Measurements from ENCODE around the gene ALDH18A1. TPM values are rescaled to one million over a fixed set of nuclear protein-coding genes. Genes with fewer than 3 reads are reported as not detected.

ALDH18A1 gene
- total RNA-seq, 4 donors from 2014 or later = 4.7 to 112 (median 21.7) TPM

- TF ChIP-seq POLR2A (IDR thresholded peaks at IDR 0.05) (no peak), CTCF (IDR thresholded peaks at IDR 0.05) (no peak)
- no peak overlapping the region for H3K4me3 ChIP-seq
- intact Hi-C loops (cut with DNase I; ENCODE audit: low total_unique reads) = no loop called here
- H3K9me3 ChIP-seq = no peaks in the 10 kb centered on the region
- H3K4me1 ChIP-seq = no peaks in the 10 kb centered on the region
- DNase-seq = no peak
- H3K36me3 ChIP-seq = no peaks in the 10 kb centered on the region
- no peak overlapping the region for H3K27ac ChIP-seq
- H3K27me3 ChIP-seq = no peaks in the 10 kb centered on the region
These were observed 68.5 kb downstream of the ALDH18A1 start for GRCh38 chr10:95588025-95588424.

- TF ChIP-seq POLR2A (IDR thresholded peaks at IDR 0.05) (no peak), CTCF (IDR thresholded peaks at IDR 0.05) (no peak)
- Histone ChIP-seq H3K27ac (no peak overlapping the region), H3K36me3 (no peaks in the 10 kb centered on the region), H3K4me3 (no peak overlapping the region), H3K4me1 (no peaks in the 10 kb centered on the region), H3K27me3 (no peaks in the 10 kb centered on the region), H3K9me3 (no peaks in the 10 kb centered on the region)
- DNase-seq = no peak
- intact Hi-C loops (cut with DNase I; ENCODE audit: low total_unique reads) = no loop called here
These were observed 76.5 kb downstream of the ALDH18A1 start for GRCh38 chr10:95579835-95580535.

- H3K9me3 ChIP-seq = no peaks in the 10 kb centered on the region
- DNase-seq = no peak
- H3K36me3 ChIP-seq = no peaks in the 10 kb centered on the region
- TF ChIP-seq POLR2A (IDR thresholded peaks at IDR 0.05) = no peak
- TF ChIP-seq CTCF (IDR thresholded peaks at IDR 0.05) = no peak
- no peak overlapping the region for H3K27ac ChIP-seq
- no peaks in the 10 kb centered on the region for H3K4me1 ChIP-seq
- intact Hi-C loops (cut with DNase I; ENCODE audit: low total_unique reads) = no loop called here
- no peak overlapping the region for H3K4me3 ChIP-seq
- H3K27me3 ChIP-seq = no peaks in the 10 kb centered on the region
These were observed 77.2 kb downstream of the ALDH18A1 start for GRCh38 chr10:95579292-95579691.

GRCh38 chr10:95578619-95579018 lies 77.9 kb downstream of the ALDH18A1 start:
- no peak for TF ChIP-seq CTCF (IDR thresholded peaks at IDR 0.05)
- TF ChIP-seq POLR2A (IDR thresholded peaks at IDR 0.05) = no peak
- intact Hi-C loops (cut with DNase I; ENCODE audit: low total_unique reads) = no loop called here
- no peaks in the 10 kb centered on the region for H3K27me3 ChIP-seq
- no peaks in the 10 kb centered on the region for H3K9me3 ChIP-seq
- no peak overlapping the region for H3K4me3 ChIP-seq
- no peaks in the 10 kb centered on the region for H3K4me1 ChIP-seq
- no peaks in the 10 kb centered on the region for H3K36me3 ChIP-seq
- DNase-seq = no peak
- H3K27ac ChIP-seq = no peak overlapping the region

GRCh38 chr10:95574649-95575365 lies 81.7 kb downstream of the ALDH18A1 start:
- H3K4me1 ChIP-seq = no peaks in the 10 kb centered on the region
- no peak for DNase-seq
- no peaks in the 10 kb centered on the region for H3K9me3 ChIP-seq
- no peaks in the 10 kb centered on the region for H3K36me3 ChIP-seq
- no peak for TF ChIP-seq CTCF (IDR thresholded peaks at IDR 0.05)
- TF ChIP-seq POLR2A (IDR thresholded peaks at IDR 0.05) = no peak
- intact Hi-C loops (cut with DNase I; ENCODE audit: low total_unique reads) = no loop called here
- no peaks in the 10 kb centered on the region for H3K27me3 ChIP-seq
- H3K4me3 ChIP-seq = no peak overlapping the region
- no peak overlapping the region for H3K27ac ChIP-seq
